Muscle of leg (tissue), 11 donors: ENCODE measurements around the gene ZNF319. TPM values are rescaled to one million over a fixed set of nuclear protein-coding genes. Genes with fewer than 3 reads are reported as not detected.

ENCODE experiments used
- DNase-seq: peaks from one replicate; pipeline ENCODE4 v3.0.0; 2013
- H3K27ac ChIP-seq: one replicate; pipeline ENCODE4 v1.5.1; 2013; ENCODE audit warnings: mild to moderate bottlenecking, low read length, control low read depth
- H3K27me3 ChIP-seq: one replicate; pipeline ENCODE4 v1.6.1; 2013; ENCODE audit warnings: low read length; ENCODE audit not compliant: control insufficient read depth, insufficient read depth
- H3K36me3 ChIP-seq: one replicate; pipeline ENCODE4 v1.6.1; 2013; ENCODE audit warnings: low read length; ENCODE audit not compliant: control insufficient read depth, insufficient read depth
- H3K4me1 ChIP-seq: one replicate; pipeline ENCODE4 v1.6.1; 2013; ENCODE audit warnings: low read length; ENCODE audit not compliant: control insufficient read depth, insufficient read depth
- H3K4me3 ChIP-seq: one replicate; pipeline ENCODE4 v1.5.1; 2013; ENCODE audit warnings: low read length, control low read depth
- H3K9me3 ChIP-seq: replicated peaks from 2 replicates; pipeline ENCODE4 v1.6.1; 2013; ENCODE audit warnings: low read depth, low read length; ENCODE audit not compliant: control insufficient read depth
- WGBS: methylation state at CpG from one replicate; pipeline ENCODE4 v1.1.5; 2013; ENCODE audit warnings: missing lambda C conversion rate; ENCODE audit not compliant: insufficient coverage; 5-methylcytosine and 5-hydroxymethylcytosine counted together
- polyA plus RNA-seq, 8 donors: library from polyadenylated mRNA; unstranded; fragments of 120-200 nt; gene quantifications; one replicate each; pipeline versions ENCODE4 v1.2.1 to v1.2.3, GENCODE V29; 2013; ENCODE audit warnings: inconsistent platforms in 1 of 8, low replicate concordance in 1 of 8; ENCODE audit not compliant: insufficient read length in 8 of 8, insufficient read depth in 1 of 8
- total RNA-seq: library from RNA; stranded (reverse); fragments of 120-200 nt; gene quantifications from one replicate; pipeline ENCODE4 v1.2.4, GENCODE V29; 2013

Gene ZNF319
- total and polyA plus RNA-seq, 9 donors: 2.2 to 8.9 (median 7.6) TPM

- Histone ChIP-seq H3K4me3 (no peak overlapping the region), H3K36me3 (peaks cover 49% of the 10 kb centered on the region), H3K4me1 (peaks cover 17% of the 10 kb centered on the region), H3K27me3 (no peaks in the 10 kb centered on the region), H3K27ac (no peak overlapping the region), H3K9me3 (no peaks in the 10 kb centered on the region)
- WGBS: 83% methylated on average over 7 of the region's 9 CpGs
- DNase-seq: no peak
These were observed 44.0 kb upstream of the ZNF319 start for GRCh38 chr16:58044266-58045019.

DNA sequence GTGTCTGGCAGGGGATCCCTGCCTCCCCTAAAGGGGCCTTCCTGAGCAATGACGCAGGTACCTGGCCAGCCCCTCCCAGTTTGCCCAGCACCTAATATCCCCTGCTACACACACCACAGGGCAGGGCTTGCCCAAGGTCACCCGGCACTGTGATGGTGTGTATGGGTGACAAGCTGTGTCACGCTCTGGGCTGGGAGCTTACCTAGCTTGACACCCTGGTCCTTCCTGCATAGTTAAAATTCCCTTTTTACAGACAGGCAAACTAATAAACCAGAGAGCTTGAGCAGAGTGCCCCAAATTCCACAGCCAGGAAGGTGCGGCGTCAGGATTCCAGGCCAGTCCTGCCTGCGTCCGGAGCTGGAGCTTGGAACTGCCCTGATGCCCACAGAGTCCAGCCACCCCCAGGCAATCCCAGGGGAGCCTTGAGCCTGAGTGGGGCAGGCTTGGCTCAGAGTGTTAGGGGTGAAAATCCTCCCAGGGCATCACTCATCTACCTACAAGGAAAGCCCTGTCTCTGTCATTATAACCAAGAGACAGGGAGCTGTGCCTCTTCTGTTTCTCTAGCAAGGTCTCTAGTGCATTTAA is 43.2 kb upstream of the ZNF319 start:
- peaks cover 52% of the 10 kb centered on the region for H3K36me3 ChIP-seq
- H3K4me3 ChIP-seq: no peak overlapping the region
- 93% methylated on average over 3 of the region's 7 CpGs for WGBS
- no peak overlapping the region for H3K27ac ChIP-seq
- no peaks in the 10 kb centered on the region for H3K9me3 ChIP-seq
- DNase-seq: no peak
- peaks cover 12% of the 10 kb centered on the region for H3K4me1 ChIP-seq
- no peaks in the 10 kb centered on the region for H3K27me3 ChIP-seq

DNA sequence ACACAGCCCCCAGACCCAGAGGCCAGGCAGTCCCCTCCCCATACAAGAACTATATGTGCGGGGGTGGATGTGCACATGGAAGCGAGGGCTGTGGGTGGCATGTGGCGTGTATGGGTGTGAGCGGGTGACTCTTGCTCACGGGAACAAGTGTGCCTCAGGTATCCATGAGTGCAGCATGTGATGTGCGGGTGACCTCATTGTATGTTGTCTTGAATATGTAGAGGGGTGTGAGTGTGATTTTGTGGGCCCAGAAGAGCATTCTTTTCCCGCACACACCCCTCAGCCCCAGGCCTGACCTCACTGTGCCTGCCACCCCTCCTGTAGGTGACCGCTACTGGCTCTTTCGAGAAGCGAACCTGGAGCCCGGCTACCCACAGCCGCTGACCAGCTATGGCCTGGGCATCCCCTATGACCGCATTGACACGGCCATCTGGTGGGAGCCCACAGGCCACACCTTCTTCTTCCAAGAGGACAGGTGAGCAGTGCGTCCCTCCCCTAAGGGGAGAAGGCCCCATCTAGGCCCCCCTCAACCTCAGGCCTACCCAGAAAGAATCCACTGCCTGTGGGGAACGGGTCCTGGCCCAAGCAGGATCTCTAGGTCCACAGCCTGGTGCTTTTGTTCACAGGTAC is 42.5 kb upstream of the ZNF319 start:
- WGBS: 91% methylated on average over 14 of the region's 16 CpGs
- no peaks in the 10 kb centered on the region for H3K9me3 ChIP-seq
- no peak overlapping the region for H3K27ac ChIP-seq
- H3K36me3 ChIP-seq: peaks cover 58% of the 10 kb centered on the region
- peaks cover 9% of the 10 kb centered on the region for H3K4me1 ChIP-seq
- H3K27me3 ChIP-seq: no peaks in the 10 kb centered on the region
- no peak overlapping the region for H3K4me3 ChIP-seq
- no peak for DNase-seq

GRCh38 chr16:58042001-58042885 is 41.8 kb upstream of the ZNF319 start:
- Histone ChIP-seq H3K27ac (no peak overlapping the region), H3K9me3 (no peaks in the 10 kb centered on the region), H3K27me3 (no peaks in the 10 kb centered on the region), H3K36me3 (peaks cover 65% of the 10 kb centered on the region), H3K4me3 (no peak overlapping the region), H3K4me1 (peaks cover 3% of the 10 kb centered on the region)
- WGBS: 88% methylated on average over 19 of the region's 22 CpGs
- DNase-seq: no peak

GRCh38 chr16:58041628-58041955 is 41.1 kb upstream of the ZNF319 start:
- no peak for DNase-seq
- H3K9me3 ChIP-seq: no peaks in the 10 kb centered on the region
- peaks cover 65% of the 10 kb centered on the region for H3K36me3 ChIP-seq
- no peak overlapping the region for H3K4me3 ChIP-seq
- peaks cover under 1% of the 10 kb centered on the region for H3K4me1 ChIP-seq
- 90% methylated on average over 16 of the region's 18 CpGs for WGBS
- H3K27me3 ChIP-seq: no peaks in the 10 kb centered on the region
- H3K27ac ChIP-seq: no peak overlapping the region

GRCh38 chr16:58040945-58041627 is 40.6 kb upstream of the ZNF319 start:
- H3K36me3 ChIP-seq: peaks cover 65% of the 10 kb centered on the region
- H3K27me3 ChIP-seq: no peaks in the 10 kb centered on the region
- no peak overlapping the region for H3K27ac ChIP-seq
- H3K4me3 ChIP-seq: no peak overlapping the region
- DNase-seq: no peak
- 84% methylated on average over 13 of the region's 14 CpGs for WGBS
- H3K9me3 ChIP-seq: no peaks in the 10 kb centered on the region
- H3K4me1 ChIP-seq: peaks cover 6% of the 10 kb centered on the region

- H3K9me3 ChIP-seq: no peaks in the 10 kb centered on the region
- no peak overlapping the region for H3K4me3 ChIP-seq
- WGBS: 94% methylated on average over 12 of the region's 12 CpGs
- no peaks in the 10 kb centered on the region for H3K27me3 ChIP-seq
- H3K27ac ChIP-seq: no peak overlapping the region
- peaks cover 65% of the 10 kb centered on the region for H3K36me3 ChIP-seq
- DNase-seq: no peak
- H3K4me1 ChIP-seq: peaks cover 12% of the 10 kb centered on the region
These were observed 40.0 kb upstream of the ZNF319 start for GRCh38 chr16:58040496-58040846.

DNA sequence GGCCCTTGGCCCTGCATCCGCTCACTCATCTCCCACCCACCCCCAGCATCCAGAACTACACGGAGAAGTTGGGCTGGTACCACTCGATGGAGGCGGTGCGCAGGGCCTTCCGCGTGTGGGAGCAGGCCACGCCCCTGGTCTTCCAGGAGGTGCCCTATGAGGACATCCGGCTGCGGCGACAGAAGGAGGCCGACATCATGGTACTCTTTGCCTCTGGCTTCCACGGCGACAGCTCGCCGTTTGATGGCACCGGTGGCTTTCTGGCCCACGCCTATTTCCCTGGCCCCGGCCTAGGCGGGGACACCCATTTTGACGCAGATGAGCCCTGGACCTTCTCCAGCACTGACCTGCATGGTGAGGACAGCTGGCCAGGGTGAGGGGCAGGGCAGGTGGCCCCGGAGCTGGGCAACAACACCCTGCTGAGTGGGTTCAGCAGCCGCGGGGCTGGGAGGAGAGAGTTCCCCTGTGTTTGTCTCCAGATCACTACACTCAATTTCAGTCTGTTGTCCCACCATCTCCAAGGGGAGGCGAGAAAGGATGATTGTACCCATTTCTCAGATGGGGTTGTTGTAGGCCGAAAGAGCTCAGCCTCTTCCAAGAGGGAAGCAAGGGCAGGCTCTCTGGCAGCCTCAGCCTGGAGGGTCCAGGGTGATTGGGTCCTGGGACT is 39.5 kb upstream of the ZNF319 start:
- H3K4me1 ChIP-seq: peaks cover 17% of the 10 kb centered on the region
- H3K36me3 ChIP-seq: peaks cover 65% of the 10 kb centered on the region
- no peaks in the 10 kb centered on the region for H3K9me3 ChIP-seq
- H3K27ac ChIP-seq: no peak overlapping the region
- no peak overlapping the region for H3K4me3 ChIP-seq
- no peaks in the 10 kb centered on the region for H3K27me3 ChIP-seq
- DNase-seq: no peak
- WGBS: 89% methylated on average over 22 of the region's 26 CpGs

DNA sequence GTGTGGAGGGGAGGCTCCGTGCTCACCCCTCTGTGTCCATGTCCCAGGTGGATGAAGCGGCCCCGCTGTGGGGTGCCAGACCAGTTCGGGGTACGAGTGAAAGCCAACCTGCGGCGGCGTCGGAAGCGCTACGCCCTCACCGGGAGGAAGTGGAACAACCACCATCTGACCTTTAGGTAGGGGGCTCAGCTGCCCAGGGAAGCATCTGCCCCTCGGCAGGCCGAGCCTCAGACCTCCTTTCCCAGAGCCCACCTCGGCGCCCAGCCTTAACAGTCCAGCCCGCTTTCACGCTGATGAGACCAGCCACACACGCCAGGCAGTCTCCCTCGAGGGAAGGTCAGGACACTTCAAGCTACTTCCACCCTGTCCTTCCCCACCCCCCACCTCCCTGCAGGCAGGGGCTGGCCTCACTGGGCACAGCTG is 37.8 kb upstream of the ZNF319 start:
- no peak overlapping the region for H3K27ac ChIP-seq
- H3K9me3 ChIP-seq: no peaks in the 10 kb centered on the region
- 93% methylated on average over 19 of the region's 20 CpGs for WGBS
- DNase-seq: no peak
- peaks cover 51% of the 10 kb centered on the region for H3K36me3 ChIP-seq
- no peaks in the 10 kb centered on the region for H3K27me3 ChIP-seq
- peaks cover 17% of the 10 kb centered on the region for H3K4me1 ChIP-seq
- H3K4me3 ChIP-seq: no peak overlapping the region
